Esophagus squamous epithelium (tissue), 5 donors: Measurements from ENCODE around the gene LGALS4. TPM values are rescaled to one million over a fixed set of nuclear protein-coding genes. Genes with fewer than 3 reads are reported as not detected.

ENCODE experiments used
- DNase-seq: peaks from one replicate; lab custom pipeline; 2025; lab: John Stamatoyannopoulos, UW
- H3K27ac ChIP-seq, 4 donors: fragments of 200-600 bp; sonication (generic); one replicate each; pipeline ENCODE4 v1.5.1; 2016 to 2019; ENCODE audit warnings: mild to moderate bottlenecking in 1 of 4
- H3K27me3 ChIP-seq, 4 donors: fragments of 200-600 bp; sonication (generic); 1 replicate in 3 of 4; 2 replicates in 1 of 4; pipeline versions ENCODE4 v1.5.1 to v1.6.0; 2017 to 2021; ENCODE audit warnings: antibody characterized with exemption in 1 of 4
- H3K36me3 ChIP-seq, 3 donors: fragments of 200-600 bp; sonication (generic); one replicate each; pipeline ENCODE4 v1.5.1; 2016 to 2019
- H3K4me1 ChIP-seq, 3 donors: fragments of 200-600 bp; sonication (generic); one replicate each; pipeline ENCODE4 v1.5.1; 2017 to 2019
- H3K4me3 ChIP-seq, 4 donors: fragments of 200-600 bp; sonication (generic); 1 replicate in 3 of 4; 2 replicates in 1 of 4; pipeline ENCODE4 v1.5.1; 2016 to 2019; ENCODE audit warnings: mild to moderate bottlenecking in 2 of 4, moderate library complexity in 1 of 4
- H3K9me3 ChIP-seq, 3 donors: fragments of 200-600 bp; sonication (generic); one replicate each; pipeline ENCODE4 v1.5.1; 2016 to 2019
- POLR2A ChIP-seq, 4 donors: fragments of 450-650 bp; IDR thresholded peaks; one replicate each; pipeline ENCODE4 v1.6.1; 2017; ENCODE audit warnings: antibody characterized with exemption in 4 of 4, mild to moderate bottlenecking in 4 of 4, moderate library complexity in 3 of 4
- WGBS, 2 donors: methylation state at CpG; one replicate each; pipeline ENCODE4 v1.1.5; 2018; 5-methylcytosine and 5-hydroxymethylcytosine counted together
- intact Hi-C: fragments of 100-400 bp; cut with DNase I; formaldehyde crosslinking; loops from one replicate; pipeline ENCODE4 v1.15.0; 2022
- total RNA-seq, 4 donors: library from RNA; depleted of rRNA; stranded (reverse); fragments of >200 nt; gene quantifications; one replicate each; pipeline ENCODE4 v1.1.0, GENCODE V29; 2016
- TF ChIP-seq, protein P1 (sequence below), 6 experiments: fragments of 450-650 bp in 4 of 6; fragments of 200-600 bp in 2 of 6; sonication (generic) in 2 of 6; IDR thresholded peaks; one replicate each; pipeline ENCODE4 v1.5.1; 2016 to 2019; ENCODE audit warnings: antibody characterized with exemption in 6 of 6, mild to moderate bottlenecking in 4 of 6, moderate library complexity in 4 of 6
- donor health status: DM: yes; HTN: yes; CAD: no.

Gene LGALS4
- total RNA-seq, 4 donors from 2014 or later = 0.62 to 0.76 TPM; not detected in 2

DNA sequence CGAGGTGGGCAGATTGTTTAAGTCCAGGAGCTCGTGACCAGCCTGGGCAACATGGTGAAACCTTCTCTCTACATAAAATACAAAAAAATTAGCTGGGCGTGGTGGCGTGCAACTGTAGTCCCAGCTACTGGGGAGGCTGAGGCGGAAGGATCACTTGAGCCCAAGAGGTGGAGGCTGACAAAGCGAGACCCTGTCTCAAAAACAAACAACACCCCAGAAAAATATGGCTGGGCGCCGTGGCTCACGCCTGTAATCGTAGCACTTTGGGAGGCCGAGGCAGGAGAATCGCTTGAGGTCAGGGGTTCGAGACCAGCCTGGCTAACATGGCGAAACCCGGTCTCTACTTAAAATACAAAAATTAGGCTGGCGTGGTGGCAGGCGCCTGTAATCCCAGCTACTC, 40.5 kb upstream of the LGALS4 start:
- Histone ChIP-seq H3K4me1 (peaks cover 22 to 48% (median 27%) of the 10 kb centered on the region in 3 donors), H3K9me3 (no peaks in the 10 kb centered on the region), H3K27me3 (no peaks in the 10 kb centered on the region), H3K4me3 (peak overlapping the region in 2 of 4 donors; percentile 83 to 91), H3K27ac (peak overlapping the region; percentile 100), H3K36me3 (no peaks in the 10 kb centered on the region)
- intact Hi-C loops = no loop called here
- WGBS, 2 donors = 74 to 83% methylated on average over 9 to 17 of the region's 17 CpGs
- DNase-seq = no peak
- no peak for TF ChIP-seq POLR2A (IDR thresholded peaks at IDR 0.05)
- TF ChIP-seq, protein P1, sequence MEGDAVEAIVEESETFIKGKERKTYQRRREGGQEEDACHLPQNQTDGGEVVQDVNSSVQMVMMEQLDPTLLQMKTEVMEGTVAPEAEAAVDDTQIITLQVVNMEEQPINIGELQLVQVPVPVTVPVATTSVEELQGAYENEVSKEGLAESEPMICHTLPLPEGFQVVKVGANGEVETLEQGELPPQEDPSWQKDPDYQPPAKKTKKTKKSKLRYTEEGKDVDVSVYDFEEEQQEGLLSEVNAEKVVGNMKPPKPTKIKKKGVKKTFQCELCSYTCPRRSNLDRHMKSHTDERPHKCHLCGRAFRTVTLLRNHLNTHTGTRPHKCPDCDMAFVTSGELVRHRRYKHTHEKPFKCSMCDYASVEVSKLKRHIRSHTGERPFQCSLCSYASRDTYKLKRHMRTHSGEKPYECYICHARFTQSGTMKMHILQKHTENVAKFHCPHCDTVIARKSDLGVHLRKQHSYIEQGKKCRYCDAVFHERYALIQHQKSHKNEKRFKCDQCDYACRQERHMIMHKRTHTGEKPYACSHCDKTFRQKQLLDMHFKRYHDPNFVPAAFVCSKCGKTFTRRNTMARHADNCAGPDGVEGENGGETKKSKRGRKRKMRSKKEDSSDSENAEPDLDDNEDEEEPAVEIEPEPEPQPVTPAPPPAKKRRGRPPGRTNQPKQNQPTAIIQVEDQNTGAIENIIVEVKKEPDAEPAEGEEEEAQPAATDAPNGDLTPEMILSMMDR (IDR thresholded peaks at IDR 0.05) = no peak

DNA sequence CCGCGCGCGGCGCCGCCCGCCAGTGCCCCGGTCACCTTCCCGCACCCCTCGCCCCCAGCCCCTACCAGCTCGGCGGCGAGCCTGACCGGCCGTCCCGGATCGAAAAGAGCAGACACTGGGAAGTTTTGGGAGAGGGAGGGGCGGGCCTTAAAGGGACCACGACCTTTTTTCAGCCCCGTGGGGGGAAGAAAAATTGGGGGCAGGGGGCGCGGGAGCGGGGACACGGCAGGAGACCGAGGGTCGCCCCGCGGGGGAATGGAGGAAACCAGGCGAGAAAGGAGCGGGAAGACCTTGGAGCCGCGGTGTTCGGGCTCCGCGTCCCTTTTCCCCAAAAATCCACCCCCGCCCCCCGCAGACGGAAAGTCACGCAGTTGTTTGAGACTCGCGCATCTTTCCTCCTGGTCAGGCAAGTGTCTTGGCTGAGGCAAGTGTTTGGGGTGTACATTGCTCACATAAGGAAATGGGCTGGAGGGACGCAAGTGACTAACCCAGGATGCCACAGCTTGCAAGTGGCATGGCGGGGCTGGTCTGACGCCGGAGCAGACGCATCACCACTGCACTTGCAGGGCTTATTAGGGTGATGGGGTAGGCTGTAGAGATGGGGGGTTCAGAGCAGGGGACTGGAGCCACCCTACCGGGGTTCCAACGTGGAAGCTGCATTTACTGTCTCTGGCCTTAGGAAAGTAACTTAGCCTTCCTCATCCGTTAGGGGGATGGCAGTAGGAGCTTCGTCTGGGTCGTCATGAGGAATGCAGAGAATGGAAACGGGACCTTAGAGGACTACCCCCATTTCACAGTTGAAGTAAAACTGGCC, 39.7 kb upstream of the LGALS4 start:
- Histone ChIP-seq H3K9me3 (no peaks in the 10 kb centered on the region), H3K4me1 (peaks cover 25 to 48% (median 29%) of the 10 kb centered on the region in 3 donors), H3K27ac (peak overlapping the region; percentile 100), H3K36me3 (peaks cover 0 to 5% (median 3%) of the 10 kb centered on the region in 3 donors), H3K27me3 (no peaks in the 10 kb centered on the region), H3K4me3 (peak overlapping the region; percentile 80 to 91 (median 83))
- no peak for DNase-seq
- TF ChIP-seq, protein P1 (IDR thresholded peaks at IDR 0.05) = no peak
- peak in 2 of 4 donors; percentile 59 to 65 for TF ChIP-seq POLR2A (IDR thresholded peaks at IDR 0.05)
- 1 to 4% methylated on average over 12 to 20 of the region's 52 CpGs for WGBS, 2 donors
- intact Hi-C loops = no loop called here

DNA sequence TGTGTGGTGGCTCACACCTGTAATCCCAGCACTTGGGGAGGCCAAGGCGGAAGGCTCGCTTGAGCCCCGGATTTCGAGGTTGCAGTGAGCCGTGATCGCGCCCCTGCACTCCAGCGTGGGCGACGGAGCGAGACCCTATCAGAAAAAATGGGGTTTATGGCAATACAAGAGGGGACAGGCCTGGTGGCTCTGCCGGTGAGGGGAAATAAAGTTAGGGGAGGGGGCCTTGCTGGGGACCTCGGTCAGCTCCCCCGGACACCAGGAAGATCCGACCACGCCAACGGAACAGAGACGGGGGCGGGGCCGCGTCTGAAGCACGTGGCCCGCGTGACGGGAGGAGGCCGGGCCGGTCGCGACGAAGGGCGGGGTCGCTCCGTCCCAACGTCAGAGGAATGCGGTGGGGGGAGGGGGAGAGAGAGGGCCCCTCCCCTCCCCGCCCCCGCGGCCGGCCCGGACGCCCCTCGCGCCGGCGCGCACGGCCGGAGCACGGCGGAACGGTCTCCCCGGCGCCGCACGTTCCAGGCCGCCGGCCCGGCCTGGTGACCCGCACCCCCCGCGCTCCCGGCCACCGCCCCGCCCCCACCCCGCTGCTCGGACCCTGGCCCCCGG, 39.0 kb upstream of the LGALS4 start:
- TF ChIP-seq, protein P1 (IDR thresholded peaks at IDR 0.05) = no peak
- peak in 3 of 4 donors; percentile 73 to 93 (median 74) for TF ChIP-seq POLR2A (IDR thresholded peaks at IDR 0.05)
- Histone ChIP-seq H3K27me3 (no peaks in the 10 kb centered on the region), H3K4me3 (peak overlapping the region; percentile 80 to 91 (median 83)), H3K27ac (peak overlapping the region; percentile 100), H3K36me3 (peaks cover 4 to 12% (median 10%) of the 10 kb centered on the region in 3 donors), H3K4me1 (peaks cover 31 to 48% (median 32%) of the 10 kb centered on the region in 3 donors), H3K9me3 (no peaks in the 10 kb centered on the region)
- intact Hi-C loops = no loop called here
- 0% methylated on average over 14 to 18 of the region's 67 CpGs for WGBS, 2 donors
- DNase-seq = peak; percentile 72

GRCh38 chr19:38850976-38851621, 38.4 kb upstream of the LGALS4 start:
- H3K27ac ChIP-seq = peak overlapping the region; percentile 100
- no peak for DNase-seq
- TF ChIP-seq, protein P1 (IDR thresholded peaks at IDR 0.05) = no peak
- no peak for TF ChIP-seq POLR2A (IDR thresholded peaks at IDR 0.05)
- no peaks in the 10 kb centered on the region for H3K9me3 ChIP-seq
- H3K27me3 ChIP-seq = no peaks in the 10 kb centered on the region
- WGBS, 2 donors = 0 to 1% methylated on average over 23 to 27 of the region's 40 CpGs
- intact Hi-C loops = no loop called here
- H3K4me1 ChIP-seq = peaks cover 32 to 53% (median 34%) of the 10 kb centered on the region in 3 donors
- peak overlapping the region; percentile 80 to 91 (median 83) for H3K4me3 ChIP-seq
- H3K36me3 ChIP-seq = peaks cover 11 to 18% (median 16%) of the 10 kb centered on the region in 3 donors
